Measurements from ENCODE around the gene PNMA8A.
A peak's percentile ranks its signal among the peaks of the same experiment; 100 is the strongest.

The PNMA8A gene

DNA sequence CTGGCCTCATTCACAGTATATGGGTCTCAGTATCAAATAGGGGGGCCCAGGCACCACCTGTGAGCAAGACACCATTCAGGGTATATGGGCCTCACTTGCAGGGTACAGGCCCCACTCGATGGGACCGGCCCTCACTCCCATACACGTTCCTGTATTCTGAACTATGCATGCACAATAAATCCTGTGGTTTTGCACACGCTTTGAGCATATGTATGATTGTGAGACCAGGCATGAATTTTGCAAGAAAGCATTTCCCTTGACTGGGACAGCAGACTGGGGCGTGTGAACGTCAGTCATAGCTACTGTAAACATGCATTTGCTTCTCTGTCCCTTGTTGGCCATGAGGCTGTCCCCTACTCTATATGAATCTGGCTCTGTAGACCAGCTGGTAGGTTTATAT is 24.9 kb upstream of the PNMA8A start:
- no peak for DNase-seq (ENCODE audit: low spot score)
- TF ChIP-seq, protein P1, sequence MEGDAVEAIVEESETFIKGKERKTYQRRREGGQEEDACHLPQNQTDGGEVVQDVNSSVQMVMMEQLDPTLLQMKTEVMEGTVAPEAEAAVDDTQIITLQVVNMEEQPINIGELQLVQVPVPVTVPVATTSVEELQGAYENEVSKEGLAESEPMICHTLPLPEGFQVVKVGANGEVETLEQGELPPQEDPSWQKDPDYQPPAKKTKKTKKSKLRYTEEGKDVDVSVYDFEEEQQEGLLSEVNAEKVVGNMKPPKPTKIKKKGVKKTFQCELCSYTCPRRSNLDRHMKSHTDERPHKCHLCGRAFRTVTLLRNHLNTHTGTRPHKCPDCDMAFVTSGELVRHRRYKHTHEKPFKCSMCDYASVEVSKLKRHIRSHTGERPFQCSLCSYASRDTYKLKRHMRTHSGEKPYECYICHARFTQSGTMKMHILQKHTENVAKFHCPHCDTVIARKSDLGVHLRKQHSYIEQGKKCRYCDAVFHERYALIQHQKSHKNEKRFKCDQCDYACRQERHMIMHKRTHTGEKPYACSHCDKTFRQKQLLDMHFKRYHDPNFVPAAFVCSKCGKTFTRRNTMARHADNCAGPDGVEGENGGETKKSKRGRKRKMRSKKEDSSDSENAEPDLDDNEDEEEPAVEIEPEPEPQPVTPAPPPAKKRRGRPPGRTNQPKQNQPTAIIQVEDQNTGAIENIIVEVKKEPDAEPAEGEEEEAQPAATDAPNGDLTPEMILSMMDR (IDR thresholded peaks at IDR 0.05): no peak
- H3K4me3 ChIP-seq: no peak overlapping the region
- no peak overlapping the region for H3K27ac ChIP-seq

DNA sequence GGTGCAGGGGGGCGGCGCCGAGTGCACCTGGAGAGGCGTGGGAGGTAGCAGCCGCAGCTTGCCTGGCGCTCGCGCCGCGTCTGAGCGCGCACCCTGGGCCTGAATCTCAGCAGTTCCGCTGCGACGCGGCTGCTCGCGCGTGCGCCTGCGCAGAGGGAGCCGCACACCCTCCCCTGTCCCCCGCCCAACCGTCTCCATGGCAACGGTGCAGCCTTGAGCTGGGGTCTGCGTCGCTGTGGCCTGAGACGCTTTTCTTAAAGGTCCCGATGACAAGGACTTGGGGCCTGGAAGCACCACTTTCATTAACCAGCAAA is 24.4 kb upstream of the PNMA8A start, which contains the start of gene PNMA8B:
PNMA8B (minus strand) TSS at position 82 of the 314 bp plus-strand sequence. CDS start 402 bp downstream, outside the sequence.
- Histone ChIP-seq H3K4me3 (peak within 1 kb of the TSS; percentile 69), H3K27ac (peak within 1 kb of the TSS in 1 of 2 donors; percentile 9)
- no peak for DNase-seq (ENCODE audit: low spot score)
- TF ChIP-seq, protein P1 (IDR thresholded peaks at IDR 0.05): no peak

DNA sequence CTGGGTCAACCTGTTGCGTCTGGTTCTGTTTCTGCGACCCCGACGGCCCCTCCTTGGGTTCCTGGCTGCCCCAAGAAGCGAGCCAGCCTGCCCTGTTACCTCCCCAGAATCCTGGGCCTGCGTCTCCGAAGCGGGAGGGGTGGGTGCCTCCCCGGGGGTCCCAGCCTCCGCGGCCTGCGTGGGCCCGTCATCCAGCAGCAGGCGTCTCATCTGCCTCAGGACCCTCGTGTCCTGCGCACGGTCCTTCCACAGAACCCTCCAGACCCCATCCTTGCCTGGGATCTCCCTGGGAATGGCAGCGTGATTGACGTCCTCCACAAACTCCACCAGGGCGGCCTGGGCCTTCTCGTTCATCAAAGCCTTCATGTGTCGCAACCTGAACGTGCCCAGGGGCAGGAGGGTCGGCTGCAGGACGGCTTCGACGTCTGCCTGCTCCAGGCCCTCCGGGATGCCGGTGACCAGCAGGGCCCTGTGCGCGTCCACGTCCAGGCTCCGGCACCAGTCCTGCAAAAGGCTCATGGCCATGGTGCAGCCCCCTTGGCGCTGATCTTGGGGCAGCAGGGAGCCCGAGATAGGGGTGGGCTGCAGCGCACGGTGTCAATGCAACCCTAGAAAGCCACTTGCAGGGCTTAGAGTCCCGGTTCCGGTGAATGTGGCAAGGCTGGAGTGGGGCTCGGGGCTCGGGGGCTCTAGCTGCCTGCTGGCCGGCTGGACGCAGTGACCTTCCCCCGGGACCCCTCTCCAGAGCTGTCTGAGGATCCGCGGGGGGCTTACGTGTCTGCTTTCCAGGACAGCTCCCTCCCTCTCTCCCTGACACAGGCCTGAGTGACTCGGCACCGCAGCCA is 23.8 kb upstream of the PNMA8A start:
- TF ChIP-seq, protein P1 (IDR thresholded peaks at IDR 0.05): no peak
- DNase-seq (ENCODE audit: low spot score): no peak
- Histone ChIP-seq H3K27ac (peak overlapping the region in 1 of 2 donors; percentile 9), H3K4me3 (peak overlapping the region; percentile 69)

DNA sequence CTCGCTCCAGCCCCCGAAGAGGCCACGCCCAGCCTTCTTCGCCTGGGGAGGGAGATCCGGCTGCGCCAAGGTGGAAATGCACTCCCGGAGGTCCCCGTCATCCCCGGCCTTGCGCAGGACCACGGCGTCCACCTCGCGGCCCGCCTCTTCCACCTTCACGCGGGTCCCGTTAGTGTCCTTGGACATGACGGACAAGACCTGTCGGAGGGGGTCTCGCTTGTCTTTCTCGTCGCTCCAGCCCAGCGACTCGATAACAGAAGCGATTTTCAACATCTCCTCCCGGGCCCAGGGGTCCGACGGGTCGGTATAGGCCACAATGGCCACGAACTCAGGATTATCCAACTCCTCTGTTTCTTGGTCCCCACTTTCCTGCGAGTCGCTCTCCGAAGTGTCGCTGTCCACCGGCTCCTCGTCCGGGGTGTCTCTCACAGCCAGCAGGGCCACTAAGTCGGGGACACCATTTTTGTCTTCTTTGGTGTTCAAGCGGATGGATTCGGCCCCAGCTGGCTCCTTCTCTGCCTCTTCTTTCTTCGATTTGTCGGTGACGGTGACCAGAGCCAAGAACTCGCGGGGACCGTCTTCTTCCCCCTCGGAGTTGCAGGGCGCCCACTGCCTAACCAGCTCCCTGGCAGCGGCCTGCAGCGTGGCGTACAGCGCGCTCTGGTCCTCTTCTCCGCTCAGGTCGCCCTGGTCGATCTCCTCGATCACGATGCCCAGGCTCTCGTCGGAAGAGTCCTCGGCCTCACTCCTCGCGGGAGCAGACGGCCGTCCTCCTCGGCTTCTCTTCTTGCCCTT is 23.0 kb upstream of the PNMA8A start:
- peak overlapping the region; percentile 69 for H3K4me3 ChIP-seq

DNA sequence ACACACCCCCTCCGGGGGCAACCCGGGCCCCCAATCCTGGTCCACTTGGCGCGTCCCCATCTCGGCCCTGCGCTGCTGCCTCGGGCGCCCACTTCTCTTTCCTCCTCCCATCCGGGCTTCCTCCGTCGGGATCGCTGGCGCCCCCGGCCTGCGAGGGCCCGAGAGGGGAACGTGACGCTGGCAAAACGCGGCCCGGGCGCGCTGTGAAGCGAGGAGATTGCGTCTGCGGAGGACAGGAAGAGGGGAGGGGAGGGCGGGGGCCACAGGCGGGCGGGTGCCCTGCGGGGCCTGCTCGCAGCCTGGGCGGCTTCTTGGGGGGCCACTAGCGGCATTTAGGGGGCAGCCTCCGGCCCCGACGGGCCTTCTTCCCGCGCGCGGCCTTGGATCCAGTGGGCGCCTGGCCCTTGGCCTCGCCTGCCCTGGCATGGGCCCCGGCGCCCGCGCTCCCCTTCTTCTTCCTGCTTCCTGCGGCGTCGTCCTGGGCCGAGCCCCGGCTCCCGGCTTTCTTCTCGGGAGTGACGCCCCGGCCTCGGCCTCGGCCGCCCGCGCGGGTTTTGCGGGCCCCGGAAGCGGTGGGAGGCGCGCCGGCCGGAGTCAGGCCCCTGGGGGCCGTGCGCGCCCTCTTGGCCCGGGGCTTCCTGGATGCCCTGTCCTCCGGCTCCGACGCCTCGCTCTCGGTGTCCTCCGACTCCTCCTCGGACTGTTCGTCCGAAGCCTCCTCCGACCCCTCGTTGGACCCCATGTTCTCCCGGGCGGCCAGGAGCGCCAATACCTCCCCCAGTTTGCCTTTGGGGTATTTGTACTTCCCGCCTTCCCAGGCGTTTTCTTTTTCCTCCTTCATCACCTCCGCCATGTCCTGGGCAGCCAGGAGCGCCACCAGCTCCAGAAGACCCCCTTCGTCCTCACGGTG is 22.1 kb upstream of the PNMA8A start:
- no peak for DNase-seq (ENCODE audit: low spot score)
- TF ChIP-seq, protein P1 (IDR thresholded peaks at IDR 0.05): no peak
- H3K27ac ChIP-seq: peak overlapping the region; percentile 11 to 64
- peak overlapping the region; percentile 69 for H3K4me3 ChIP-seq

More for the DNA sequence above, 23.0 kb upstream of the PNMA8A start:
- no peak overlapping the region for H3K27ac ChIP-seq
- DNase-seq (ENCODE audit: low spot score): no peak
- TF ChIP-seq, protein P1 (IDR thresholded peaks at IDR 0.05): no peak

DNA sequence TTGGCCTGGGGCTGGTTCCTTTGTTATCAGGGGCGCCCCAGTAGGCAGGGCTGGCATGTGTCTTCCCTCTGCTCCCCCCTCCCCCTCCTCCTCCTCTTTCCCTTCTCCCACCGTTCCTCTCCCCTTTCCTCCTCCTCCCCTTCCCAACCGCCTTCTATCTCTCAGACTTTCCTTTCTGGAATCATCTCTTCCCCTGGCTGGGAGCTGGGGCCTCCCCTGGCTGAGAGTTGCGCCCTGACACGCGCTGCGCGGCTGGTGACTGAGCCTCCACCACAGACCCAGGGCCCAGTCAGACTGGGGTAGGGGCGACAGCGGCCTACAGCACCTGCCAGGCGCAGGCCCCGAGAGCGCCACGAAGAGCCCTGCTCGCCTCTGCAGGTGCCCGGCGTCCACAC is 21.5 kb upstream of the PNMA8A start:
- TF ChIP-seq, protein P1 (IDR thresholded peaks at IDR 0.05): no peak
- H3K27ac ChIP-seq: peak overlapping the region in 1 of 2 donors; percentile 64
- peak overlapping the region; percentile 69 for H3K4me3 ChIP-seq
- DNase-seq (ENCODE audit: low spot score): no peak
